ENCODE measurements around the gene EPS8L1.
"Not testable (repeated sequence)": the region's sequence is repeated elsewhere in the genome, so short reads cannot be mapped to it uniquely, and the experiment has no call there.

Gene EPS8L1

DNA sequence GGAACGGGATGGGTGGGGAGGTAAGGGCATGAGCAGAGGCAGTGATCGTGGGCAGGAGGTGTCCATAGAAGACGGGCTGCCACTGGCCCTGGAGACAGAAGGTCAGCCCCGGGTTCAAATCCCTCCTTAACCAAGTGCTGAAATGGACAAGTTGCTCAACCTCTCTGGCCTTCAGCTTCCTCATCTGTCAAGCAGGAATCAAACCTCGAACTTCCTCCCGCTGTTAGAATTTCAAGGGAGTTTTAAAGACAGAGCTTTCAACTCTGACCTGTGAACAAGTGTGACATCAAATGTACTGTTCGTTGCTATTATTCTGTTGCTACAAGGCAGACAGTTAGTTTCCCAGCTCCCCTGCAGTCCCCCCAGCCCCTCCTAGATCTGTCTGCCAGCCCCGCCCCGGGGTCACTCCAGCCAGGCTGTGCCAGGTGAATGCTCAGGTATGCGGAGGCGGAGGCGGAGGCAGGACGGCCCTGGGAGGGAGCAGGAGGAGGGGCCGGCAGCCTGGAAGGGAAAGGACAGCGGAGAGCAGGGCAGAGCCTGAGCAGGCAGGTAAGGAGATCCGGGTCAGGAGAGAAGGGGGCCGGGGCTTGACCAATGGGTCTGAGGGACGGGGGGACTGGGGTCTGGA, at the start of gene EPS8L1:
Gene EPS8L1 (plus strand): TSS at position 499 of the 628 bp plus-strand sequence. CDS start 576 bp downstream, outside the sequence.
- no peak for DNase-seq

DNA sequence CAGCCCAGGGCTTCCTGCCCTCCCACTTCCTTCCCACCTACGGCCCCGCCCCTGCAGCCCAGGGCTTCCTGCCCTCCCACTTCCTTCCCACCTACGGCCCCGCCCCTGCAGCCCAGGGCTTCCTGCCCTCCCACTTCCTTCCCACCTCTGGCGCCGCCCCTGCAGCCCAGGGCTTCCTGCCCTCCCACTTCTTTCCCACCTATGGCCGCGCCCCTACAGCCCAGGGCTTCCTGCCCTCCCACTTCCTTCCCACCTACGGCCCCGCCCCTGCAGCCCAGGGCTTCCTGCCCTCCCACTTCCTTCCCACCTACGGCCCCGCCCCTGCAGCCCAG, 48.6 kb upstream of the EPS8L1 start:
- DNase-seq: not testable (repeated sequence)

DNA sequence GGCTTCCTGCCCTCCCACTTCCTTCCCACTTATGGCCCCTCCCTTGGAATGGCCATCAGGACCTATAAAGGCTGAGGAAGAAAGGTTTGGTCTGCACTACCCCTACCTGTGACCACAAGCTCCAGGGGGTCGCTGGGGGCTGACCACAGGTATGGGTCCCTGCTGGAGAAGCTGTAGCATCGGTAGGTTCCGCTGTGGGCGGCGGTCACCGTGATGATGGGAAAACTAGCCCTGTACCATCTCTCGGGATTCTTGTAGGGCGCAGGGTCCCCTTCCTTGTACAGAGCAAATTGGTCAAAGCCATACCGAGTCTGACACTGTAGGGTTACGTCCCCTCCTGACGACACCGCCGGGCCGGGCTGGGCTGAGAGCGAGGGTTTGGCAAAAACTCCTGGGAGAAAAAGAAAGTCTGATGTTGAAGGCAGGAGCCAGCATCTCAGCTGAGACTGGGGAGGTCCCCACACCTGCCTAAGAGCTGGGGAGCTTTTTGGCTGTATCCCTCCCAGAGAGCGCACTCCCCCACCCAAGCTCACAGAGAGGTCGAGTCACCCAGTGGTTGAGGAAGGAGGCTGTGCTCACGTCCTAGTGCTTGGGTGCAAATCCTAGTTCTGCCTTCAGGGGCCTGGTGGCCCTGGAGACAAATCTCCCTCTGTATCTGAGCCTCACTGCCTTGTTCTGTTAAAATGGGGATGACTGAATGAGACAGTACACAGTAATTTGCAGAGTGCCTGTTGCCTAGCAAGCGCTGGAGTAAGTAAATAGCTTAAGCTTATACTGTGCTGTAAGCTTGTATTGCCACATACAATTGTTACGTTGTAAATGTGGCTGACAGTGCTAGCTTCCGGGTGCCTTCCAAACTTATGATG, 48.0 kb upstream of the EPS8L1 start:
- no peak for DNase-seq

DNA sequence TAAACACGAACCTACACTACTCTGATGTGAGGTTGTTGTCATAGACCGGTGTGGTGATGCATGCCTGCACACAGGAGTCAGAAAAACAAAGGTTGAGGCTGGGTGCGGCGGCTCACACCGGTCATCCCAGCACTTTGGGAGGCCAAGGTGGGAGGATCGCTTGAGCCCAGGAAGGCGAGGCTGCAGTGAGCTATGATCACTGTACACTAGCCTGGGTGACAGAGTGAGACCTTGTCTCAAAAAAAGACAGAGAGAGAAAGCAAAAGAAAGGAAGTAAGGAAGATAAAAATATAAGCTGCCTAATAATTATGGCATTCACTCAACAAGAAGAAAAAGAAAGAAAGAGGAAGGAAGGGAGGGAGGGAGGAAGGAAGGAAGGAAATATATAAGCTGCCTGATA, 46.9 kb upstream of the EPS8L1 start:
- DNase-seq: no peak

DNA sequence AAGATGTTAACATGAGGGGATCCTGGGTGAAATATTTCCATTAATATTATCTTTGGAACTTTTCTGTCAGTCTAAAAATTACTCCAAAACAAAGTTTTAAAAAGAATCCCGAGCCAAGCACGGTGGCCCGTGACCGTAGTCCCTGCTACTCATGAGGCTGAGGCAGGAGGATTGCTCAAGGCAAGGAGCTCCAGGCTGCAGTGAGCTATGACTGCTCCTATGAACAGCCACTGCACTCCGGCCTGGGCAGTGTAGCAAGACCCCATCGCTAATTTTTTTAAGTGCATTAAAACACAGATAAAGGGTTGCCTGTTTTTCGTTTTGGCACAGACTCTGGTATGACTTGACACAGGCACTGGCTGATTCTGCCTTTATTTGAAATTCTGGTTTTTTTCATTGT, 44.5 kb upstream of the EPS8L1 start:
- no peak for DNase-seq

DNA sequence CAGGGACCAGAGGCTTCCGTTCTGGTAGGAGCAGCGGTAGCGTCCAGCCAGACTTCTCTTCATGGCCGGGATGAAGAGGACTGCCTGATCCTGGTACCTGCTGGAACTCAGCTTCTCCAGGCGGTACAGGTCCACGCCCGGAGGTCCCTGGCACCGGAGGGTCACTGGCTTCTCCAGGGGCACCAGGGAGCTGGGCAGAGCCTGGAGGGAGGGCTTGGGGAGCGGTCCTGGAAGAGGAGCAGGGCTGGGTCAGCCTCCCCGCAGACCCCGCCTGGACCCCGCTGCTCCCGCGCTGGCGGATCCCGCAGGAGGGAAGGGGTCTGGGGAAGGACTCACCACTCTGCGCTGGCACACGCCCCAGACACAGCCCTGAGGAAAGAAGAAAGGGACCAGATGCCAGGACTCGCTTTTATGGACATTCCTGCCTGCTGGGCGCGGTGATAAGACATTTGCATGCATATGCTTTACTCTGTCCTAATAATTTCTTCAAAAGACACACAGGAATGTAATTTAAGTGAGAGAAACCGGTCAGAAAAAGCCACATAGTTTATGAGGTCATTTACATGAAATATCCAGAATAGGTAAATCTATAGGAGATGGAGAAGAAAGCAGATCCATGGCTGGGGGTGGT, 43.4 kb upstream of the EPS8L1 start:
- no peak for DNase-seq

DNA sequence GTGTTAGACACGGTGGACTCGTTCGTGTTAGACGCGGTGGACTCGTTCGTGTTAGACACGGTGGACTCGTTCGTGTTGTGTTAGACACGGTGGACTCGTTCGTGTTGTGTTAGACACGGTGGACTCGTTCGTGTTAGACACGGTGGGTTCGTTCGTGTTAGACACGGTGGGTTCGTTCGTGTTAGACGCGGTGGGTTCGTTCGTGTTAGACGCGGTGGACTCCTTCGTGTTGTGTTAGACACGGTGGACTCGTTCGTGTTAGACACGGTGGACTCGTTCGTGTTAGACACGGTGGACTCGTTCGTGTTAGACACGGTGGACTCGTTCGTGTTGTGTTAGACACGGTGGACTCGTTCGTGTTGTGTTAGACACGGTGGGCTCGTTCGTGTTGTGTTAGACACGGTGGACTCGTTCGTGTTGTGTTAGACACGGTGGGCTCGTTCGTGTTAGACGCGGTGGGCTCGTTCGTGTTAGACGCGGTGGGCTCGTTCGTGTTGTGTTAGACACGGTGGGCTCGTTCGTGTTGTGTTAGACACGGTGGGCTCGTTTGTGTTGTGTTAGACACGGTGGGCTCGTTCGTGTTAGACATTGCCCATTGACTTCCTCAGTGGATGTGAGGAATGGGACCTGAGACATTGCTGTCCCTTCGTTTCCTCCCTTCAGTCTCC, 42.6 kb upstream of the EPS8L1 start:
- DNase-seq: not testable (repeated sequence)

DNA sequence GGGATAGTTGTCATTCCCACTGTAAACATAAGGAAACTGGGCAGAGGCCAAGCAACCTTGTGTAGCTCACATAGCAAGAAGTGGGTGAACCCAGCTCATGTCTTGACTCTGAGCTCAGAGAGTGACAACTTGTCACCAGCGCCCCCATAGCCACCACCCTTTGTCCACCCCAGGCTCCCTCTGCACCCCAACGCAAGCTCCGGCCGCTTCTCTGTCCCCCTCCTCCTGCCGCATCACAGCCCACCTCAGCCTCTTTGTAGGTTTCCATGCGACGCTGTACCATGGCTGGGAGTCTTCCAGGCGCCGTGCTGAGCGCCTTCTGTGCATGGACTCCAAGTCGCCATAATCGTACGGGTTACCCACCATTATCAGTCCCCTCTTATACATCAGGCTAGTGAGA, 40.9 kb upstream of the EPS8L1 start:
- DNase-seq: no peak

DNA sequence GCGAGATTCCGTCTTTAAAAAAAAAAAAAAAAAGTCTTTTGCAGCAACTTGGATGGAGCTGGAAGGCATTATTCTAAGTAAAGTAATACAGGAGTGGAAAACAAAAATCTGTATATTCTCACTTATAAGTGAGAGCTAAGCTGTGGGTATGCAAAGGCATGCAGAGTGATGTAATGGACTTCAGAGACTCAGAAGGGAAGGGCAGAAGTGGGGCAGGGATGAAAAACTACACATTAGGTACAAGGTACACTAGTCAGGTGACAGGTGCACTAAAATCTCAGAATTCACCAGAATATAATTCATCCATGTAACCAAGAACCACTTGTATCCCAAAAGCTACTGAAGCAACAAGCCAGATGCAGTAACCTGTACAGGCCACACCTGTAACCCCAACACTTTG, 39.6 kb upstream of the EPS8L1 start:
- no peak for DNase-seq

DNA sequence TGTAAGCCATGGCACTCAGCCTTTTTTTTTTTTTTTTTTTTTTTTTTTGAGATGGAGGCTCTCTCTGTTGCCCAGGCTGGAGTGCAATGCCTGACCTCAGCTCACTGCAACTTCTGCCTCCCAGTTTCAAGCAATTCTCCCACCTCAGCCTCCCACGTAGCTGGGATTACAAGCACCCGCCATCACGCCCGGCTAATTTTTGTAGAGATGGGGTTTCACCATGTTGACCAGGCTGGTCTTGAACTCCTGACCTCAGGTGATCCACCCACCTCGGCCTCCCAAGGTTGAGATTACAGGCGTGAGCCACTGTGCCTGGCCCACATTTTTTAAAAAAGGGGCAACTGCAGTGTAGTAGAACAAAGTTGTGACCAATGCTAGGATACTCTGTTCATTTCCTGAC, 38.1 kb upstream of the EPS8L1 start:
- DNase-seq: not testable (repeated sequence)

DNA sequence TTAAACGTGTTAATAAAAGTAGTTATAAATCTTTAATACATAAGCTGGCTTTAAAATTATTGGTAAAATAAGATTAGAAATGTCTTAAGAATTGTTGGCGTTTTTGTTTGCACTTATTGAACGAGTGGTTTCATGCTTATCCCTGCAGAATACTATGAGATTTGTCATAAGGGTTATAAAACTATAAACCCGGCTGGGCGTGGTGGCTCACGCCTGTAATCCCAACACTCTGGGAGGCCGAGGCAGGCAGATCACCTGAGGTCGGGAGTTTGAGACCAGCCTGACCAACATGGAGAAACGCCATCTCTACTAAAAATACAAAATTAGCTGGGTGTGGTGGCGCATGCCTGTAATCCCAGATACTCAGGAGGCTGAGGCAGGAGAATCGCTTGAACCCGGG, 35.0 kb upstream of the EPS8L1 start:
- not testable (repeated sequence) for DNase-seq

DNA sequence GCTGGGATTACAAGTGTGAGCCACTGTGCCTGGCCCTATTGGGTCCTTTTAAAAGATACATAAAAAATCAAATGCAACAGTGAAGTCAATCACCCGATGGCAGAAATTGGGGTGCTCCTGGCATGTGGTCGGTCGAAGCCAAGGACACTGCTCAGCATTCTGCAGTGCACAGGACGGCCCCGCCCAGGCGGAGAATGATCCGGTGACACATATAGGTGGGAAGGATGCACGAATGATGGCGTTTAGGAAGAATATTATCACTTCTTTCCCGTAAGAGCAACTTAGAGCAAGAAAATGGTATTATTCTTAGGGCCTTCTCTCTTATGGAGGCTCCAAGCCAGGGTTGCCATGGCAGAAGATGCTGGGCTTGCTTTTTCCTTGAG, 34.4 kb upstream of the EPS8L1 start:
- DNase-seq: no peak

DNA sequence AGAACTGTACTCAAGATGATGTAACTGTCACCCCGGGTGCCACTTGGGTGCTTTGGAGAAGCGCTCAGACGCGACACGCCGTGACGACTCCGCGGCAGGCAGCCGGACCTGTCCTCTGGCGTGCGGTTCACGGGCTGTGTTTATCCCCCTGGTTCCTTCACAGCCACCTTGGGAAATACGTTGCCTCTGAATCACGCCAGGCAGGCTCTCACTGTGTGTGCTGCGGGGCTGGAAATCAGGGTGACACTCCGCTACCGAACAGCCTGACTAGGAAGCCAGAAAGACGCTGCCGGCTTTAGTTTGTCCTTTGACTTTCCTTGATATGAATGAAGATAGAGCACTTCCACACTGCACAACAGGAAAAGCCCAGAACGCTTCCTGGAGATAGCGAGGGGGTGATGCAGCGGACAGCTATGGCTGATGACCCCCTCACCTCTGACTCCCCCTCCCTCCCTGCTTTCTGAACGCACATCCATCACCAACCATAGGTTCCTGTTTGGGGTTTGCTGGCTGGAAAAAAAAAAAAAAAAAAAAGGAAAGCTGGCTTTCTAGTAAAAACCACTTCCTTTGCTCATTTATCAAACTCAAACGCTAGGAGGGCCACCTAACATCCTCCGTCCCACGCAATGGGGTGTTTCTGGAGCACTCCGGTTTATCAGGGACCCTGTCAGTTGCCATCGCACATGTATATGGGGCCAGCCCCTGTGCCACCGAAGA, 33.9 kb upstream of the EPS8L1 start:
- no peak for DNase-seq

DNA sequence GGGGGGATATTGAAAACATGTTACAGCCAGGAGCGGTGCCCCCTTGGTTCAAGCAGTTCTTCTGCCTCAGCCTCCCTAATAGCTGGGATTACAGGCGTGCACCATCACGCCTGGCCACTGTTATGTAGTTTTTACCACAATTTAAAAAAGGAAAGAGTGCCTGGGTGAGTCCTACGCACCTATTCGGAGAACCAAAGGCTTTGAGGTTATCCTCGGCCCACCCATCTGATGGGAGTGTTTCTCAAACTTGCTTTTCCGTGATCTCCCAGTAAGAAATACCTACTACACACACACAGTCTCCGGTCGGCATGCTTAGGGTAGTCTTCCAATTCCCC, 33.4 kb upstream of the EPS8L1 start:
- DNase-seq: no peak

DNA sequence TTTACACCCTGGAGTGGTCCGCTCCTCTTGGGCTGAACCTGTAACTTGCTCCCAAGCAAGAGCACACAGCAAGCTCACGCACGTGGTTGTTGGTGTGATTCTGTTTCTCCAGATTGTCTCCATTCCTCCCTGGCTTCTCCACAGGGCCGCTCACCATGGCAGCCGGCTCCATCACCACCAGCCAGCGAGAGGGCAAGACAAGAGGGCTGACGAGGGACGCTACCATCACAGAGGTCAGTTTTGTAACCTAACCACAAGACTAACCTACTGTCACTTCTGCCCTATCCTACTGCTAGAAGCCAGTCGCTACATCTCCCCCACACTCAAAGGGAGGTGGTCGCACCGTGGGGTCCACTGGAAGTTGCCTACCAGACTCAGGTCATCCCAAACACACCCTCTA, 33.0 kb upstream of the EPS8L1 start:
- no peak for DNase-seq

DNA sequence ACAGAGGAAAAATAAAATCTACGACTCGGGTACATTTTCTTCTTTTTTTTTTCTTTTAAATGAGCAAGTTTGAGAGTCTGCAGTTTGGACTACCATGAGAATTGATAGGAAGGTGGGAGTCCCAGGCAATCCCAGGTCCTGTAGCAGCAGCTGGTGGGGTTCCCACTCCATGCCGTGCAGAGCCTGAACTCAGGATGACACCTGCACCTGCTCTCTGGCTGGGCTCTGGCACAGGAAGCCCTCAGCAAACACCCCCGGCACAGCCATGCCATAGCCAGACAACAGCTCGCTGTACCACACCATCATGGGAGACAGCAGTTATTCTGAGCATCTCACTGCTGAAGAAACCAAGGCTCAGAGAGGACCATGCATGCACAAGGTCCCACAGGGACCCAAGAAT, 31.4 kb upstream of the EPS8L1 start:
- DNase-seq: no peak

DNA sequence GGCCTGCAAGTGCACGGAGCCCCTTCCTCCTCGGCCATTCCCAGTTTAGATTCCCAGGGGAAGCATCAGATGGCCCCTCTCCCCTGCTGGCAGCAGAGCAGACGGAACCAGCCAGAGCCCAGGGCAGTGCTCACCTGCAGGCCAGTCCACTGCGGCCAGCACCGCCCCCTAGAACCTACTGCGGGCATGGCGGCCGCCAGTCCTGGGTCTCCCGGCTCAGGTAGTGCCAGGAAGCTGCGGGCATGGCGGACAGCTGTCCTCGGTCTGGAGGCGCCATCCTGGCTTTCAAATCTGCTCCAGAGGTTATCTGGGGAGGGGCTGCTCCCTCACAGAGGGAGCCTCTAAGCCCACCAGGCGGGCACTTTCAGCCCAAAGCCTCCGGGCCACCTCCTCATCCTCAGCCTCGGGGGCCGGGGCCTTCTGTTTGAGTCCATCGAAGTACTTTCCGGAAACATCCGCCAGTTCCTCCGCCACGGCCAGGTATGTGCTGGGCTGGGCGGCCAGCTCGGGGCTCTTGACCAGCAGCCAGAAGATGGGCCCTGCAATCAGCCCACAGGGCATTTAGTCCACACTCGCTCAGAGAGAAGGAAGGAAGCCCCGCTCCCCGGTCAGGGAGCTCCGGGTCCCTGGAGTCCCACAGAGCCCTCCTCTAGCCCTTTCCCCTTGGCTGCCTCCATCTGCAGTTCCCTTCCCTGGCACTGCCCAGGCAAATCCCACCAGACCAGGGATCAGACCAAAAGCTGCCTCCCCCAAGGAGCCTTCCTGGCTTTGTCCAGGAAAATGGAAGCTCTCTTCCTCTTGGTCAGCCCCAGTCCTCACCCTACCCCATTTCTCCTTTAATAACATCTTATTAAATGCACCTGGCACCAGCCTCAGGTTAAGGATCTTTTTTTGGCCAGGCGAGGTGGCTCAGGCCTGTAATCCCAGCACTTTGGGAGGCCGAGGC, 30.6 kb upstream of the EPS8L1 start:
- no peak for DNase-seq

DNA sequence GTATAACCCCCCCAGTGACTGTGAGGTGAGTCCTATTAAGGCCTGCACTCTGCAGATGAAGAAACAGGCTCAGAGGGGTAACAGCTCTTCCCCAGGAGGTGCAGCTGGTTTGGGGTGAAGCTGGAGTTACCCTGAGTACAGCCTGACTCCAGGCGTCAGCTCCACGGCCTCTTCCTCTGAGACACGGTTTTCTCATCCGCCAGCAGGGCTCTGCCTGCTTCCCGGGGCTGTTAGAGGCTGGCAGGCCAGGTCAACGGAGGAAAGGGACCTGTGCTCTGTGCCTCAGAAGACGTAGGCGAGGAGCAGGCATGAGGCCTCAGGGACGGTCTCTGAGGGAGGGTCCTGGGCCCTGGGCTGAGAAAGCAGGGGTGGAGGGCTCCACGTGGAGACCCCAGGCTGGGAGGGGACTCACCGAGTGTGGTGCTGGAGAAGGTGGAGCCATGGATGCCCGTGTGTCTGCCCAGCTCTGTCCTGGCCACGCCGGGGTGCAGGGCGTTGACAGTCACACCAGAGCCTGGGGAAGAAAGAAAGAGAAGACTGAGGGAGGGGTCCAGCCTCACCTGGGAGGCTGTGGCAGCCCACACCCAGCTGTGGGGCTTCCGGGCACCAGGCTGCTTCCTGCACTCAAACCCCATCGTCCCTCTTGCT, 28.6 kb upstream of the EPS8L1 start:
- no peak for DNase-seq

DNA sequence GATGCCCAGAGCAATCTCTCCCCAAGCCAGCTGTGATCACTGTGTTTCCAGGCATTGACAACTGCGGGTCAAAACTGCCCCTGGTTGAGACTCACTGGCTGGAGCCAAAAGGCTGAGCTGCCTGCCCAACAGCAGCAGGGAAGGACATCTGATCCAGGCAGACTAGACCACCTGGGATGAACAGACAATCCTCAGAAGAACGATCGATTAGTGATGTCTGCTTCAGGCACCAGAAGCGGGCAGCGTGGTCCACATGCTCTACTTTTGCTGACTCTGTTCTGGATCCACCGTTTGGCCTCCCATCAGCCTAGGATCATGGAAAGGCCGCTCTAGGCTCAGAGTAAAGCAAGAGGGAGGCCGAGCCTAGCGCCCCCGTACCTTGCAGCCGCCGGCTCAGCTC, 27.7 kb upstream of the EPS8L1 start:
- no peak for DNase-seq

DNA sequence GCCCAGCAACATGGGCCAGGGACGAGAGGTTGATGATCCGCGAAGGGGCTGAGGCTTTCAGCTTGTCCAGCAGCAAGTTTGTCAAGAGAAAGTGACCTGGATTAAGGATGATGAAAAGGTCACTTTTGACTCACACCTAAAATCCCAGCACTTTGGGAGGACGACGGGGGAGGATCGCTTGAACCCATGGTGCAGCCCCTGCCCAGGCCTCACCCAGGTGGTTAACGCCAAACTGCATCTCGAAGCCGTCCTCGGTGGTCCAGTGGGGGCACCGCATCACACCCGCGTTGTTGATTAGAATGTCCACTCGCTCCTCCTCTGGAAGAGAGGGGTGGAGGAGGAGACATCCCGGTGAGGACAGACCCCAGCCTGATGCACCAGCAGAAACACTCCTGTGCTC, 27.2 kb upstream of the EPS8L1 start:
- no peak for DNase-seq

DNA sequence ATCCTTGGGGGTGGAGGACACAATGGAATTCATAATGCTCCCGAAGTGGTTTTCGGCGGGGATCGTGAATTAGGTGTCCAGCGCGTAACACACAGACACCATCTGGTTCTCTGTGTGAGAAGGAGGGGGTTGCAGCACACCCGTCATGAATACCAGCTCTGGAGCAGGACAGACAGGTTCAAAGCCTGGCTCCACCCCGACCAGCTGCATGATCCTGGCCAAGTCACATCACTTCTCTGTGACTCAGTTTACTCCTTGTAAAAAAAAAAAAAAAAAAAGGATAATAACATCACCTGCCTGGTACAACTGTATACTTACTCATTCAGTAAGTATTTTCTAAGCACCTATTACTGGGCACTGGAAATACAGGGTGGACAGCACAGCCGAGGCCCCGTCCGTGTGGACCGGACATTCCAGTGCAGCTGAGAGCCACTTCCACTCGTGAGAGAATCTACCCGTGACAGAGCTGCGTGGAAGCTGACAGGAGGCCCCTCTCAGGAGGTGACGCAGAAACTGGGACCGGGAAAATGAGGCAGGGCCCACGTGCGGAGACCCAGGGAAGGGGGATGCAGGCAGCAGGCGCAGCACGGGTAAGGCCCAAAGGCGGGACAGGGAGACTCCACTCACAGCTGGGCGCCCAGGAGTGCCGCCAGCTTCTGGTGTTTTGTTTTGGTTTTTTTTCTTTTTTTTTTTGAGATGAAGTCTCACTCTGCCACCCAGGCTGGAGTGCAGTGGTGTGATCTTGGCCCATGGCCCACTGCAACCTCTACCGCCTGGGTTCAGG, 24.7 kb upstream of the EPS8L1 start:
- DNase-seq: no peak
